HepG2 (cell line): Measurements from ENCODE around the gene GLOD4. TPM values are rescaled to one million over a fixed set of nuclear protein-coding genes. Genes with fewer than 3 reads are reported as not detected.

ENCODE experiments used
- ATAC-seq: fragments of 200-7000 bp; cut with Tn5 transposase; 3 replicates; pipeline ENCODE4 v1.9.1; 2020; ENCODE audit warnings: mild to moderate bottlenecking, moderate library complexity
- BruUV-seq: library from RNA; stranded (reverse); fragments of 400-500 nt; replicated peaks from 2 replicates; lab custom pipeline; 2021; lab: Mats Ljungman, UMichigan
- CTCF ChIA-PET: fragments of 300-600 bp; formaldehyde crosslinking; extraction: SDS; loops from one replicate; lab custom pipeline; 2021; ENCODE audit warnings: low total read pairs, inconsistent platforms, low intra/inter-chr PET ratio; lab: Yijun Ruan, JAX
- POLR2A ChIA-PET: fragments of 350-600 bp; sonication (Branson Sonifier 250); formaldehyde crosslinking; loops from one replicate; lab custom pipeline; 2020; ENCODE audit warnings: antibody characterized with exemption, inconsistent platforms; lab: Yijun Ruan, JAX
- DNase-seq: peaks from one replicate; pipeline ENCODE4 v3.0.0-alpha.2; 2015; ENCODE audit warnings: low spot score
- FAIRE-seq: peaks from 3 replicates; lab custom pipeline; 2011; peaks lifted over from hg19 to GRCh38; lab: Jason Lieb, UNC
- H2AFZ ChIP-seq: one replicate; pipeline ENCODE4 v1.6.1; 2011; ENCODE audit warnings: low read length, inconsistent platforms
- H3K27ac ChIP-seq: fragments of 300-600 bp; 3 replicates; pipeline ENCODE4 v1.8.0; 2011; ENCODE audit warnings: mixed run types, mild to moderate bottlenecking, mixed read lengths, low read length, inconsistent platforms; ENCODE audit not compliant: insufficient read depth; ENCODE audit errors: extremely low read length
- H3K27me3 ChIP-seq, 2 experiments: fragments of 200-600 bp in 1 of 2; 2 replicates in 1 of 2; 3 replicates in 1 of 2; pipeline versions ENCODE4 v1.6.0 to v1.8.0; 2011; ENCODE audit warnings: low read length in 2 of 2, mild to moderate bottlenecking in 2 of 2, moderate library complexity in 2 of 2, inconsistent platforms in 1 of 2; ENCODE audit not compliant: insufficient read depth in 2 of 2, control insufficient read depth in 1 of 2
- H3K36me3 ChIP-seq, 2 experiments: fragments of 200-600 bp in 1 of 2; replicated peaks in 1 of 2; 2 replicates in 1 of 2; 3 replicates in 1 of 2; pipeline versions ENCODE4 v1.5.1 to v1.8.0; 2011; ENCODE audit warnings: low read length in 2 of 2, inconsistent platforms in 1 of 2; ENCODE audit not compliant: insufficient read depth in 2 of 2, control insufficient read depth in 1 of 2
- H3K4me1 ChIP-seq: 2 replicates; pipeline ENCODE4 v1.5.1; 2012; ENCODE audit warnings: low read length, inconsistent platforms; ENCODE audit not compliant: insufficient read depth
- H3K4me2 ChIP-seq: 2 replicates; pipeline ENCODE4 v1.6.0; 2011; ENCODE audit warnings: low read depth, low read length, inconsistent platforms
- H3K4me3 ChIP-seq, 3 experiments: fragments of 200-600 bp in 1 of 3; sonication (generic), shearing (Covaris generic) in 1 of 3; replicated peaks in 1 of 3; 2 replicates each; pipeline ENCODE4 v1.5.1; 2011 to 2016; ENCODE audit warnings: low read length in 3 of 3, inconsistent platforms in 2 of 3, low read depth in 2 of 3, mild to moderate bottlenecking in 2 of 3, control low read depth in 1 of 3, mixed read lengths in 1 of 3; ENCODE audit not compliant: insufficient read depth in 1 of 3
- H3K79me2 ChIP-seq: one replicate; pipeline ENCODE4 v1.6.1; 2011; ENCODE audit warnings: low read length, inconsistent platforms; ENCODE audit not compliant: insufficient read depth
- H3K9ac ChIP-seq: 2 replicates; pipeline ENCODE4 v1.6.0; 2011; ENCODE audit warnings: mild to moderate bottlenecking, low read depth, low read length, inconsistent platforms; ENCODE audit not compliant: insufficient read depth
- H3K9me3 ChIP-seq: 2 replicates; pipeline ENCODE4 v1.5.1; 2012; ENCODE audit warnings: mild to moderate bottlenecking, low read length
- H4K20me1 ChIP-seq: 2 replicates; pipeline ENCODE4 v1.6.0; 2011; ENCODE audit warnings: inconsistent platforms, mild to moderate bottlenecking, low read length, moderate library complexity; ENCODE audit not compliant: insufficient read depth
- AGO2 ChIP-seq: fragments of 200-400 bp; formaldehyde crosslinking; optimal IDR thresholded peaks from 2 replicates; pipeline ENCODE3; 2017; ENCODE audit warnings: mild to moderate bottlenecking, low read depth, low read length, moderate library complexity
- CBFB ChIP-seq: sonication (generic); formaldehyde crosslinking; IDR thresholded peaks from 2 replicates; pipeline ENCODE4 v1.4.0; 2020; ENCODE audit warnings: missing genetic modification reagents
- ELF3 ChIP-seq: IDR thresholded peaks from 2 replicates; pipeline ENCODE4 v1.6.1; 2016; ENCODE audit warnings: missing genetic modification reagents, missing compliant biosample characterization
- FOXC1 ChIP-seq: sonication (generic); formaldehyde crosslinking; IDR thresholded peaks from 2 replicates; pipeline ENCODE4 v1.8.0; 2022; ENCODE audit warnings: mild to moderate bottlenecking, missing genetic modification reagents, borderline replicate concordance
- KDM5B ChIP-seq: sonication (generic); formaldehyde crosslinking; IDR thresholded peaks from 2 replicates; pipeline ENCODE4 v1.4.0; 2020; ENCODE audit warnings: missing genetic modification reagents, mild to moderate bottlenecking, borderline replicate concordance
- LCORL ChIP-seq, 2 experiments: fragments of 450-650 bp in 1 of 2; sonication (generic) in 1 of 2; formaldehyde crosslinking in 1 of 2; IDR thresholded peaks; 2 replicates each; pipeline versions ENCODE4 v1.5.0 to v1.6.1; 2017 to 2020; ENCODE audit warnings: antibody characterized with exemption in 1 of 2, missing genetic modification reagents in 1 of 2
- MLXIP ChIP-seq: sonication (generic); formaldehyde crosslinking; IDR thresholded peaks from 2 replicates; pipeline ENCODE4 v1.9.0; 2021; ENCODE audit warnings: missing genetic modification reagents, borderline replicate concordance
- POGZ ChIP-seq: sonication (generic); formaldehyde crosslinking; IDR thresholded peaks from 2 replicates; pipeline ENCODE4 v1.4.0; 2020; ENCODE audit warnings: mild to moderate bottlenecking, missing genetic modification reagents
- TRIM22 ChIP-seq: fragments of 450-650 bp; IDR thresholded peaks from 2 replicates; pipeline ENCODE4 v1.6.1; 2017
- ZFP41 ChIP-seq: sonication (generic); formaldehyde crosslinking; IDR thresholded peaks from 2 replicates; pipeline ENCODE4 v1.4.0; 2020; ENCODE audit warnings: mild to moderate bottlenecking, missing genetic modification reagents, borderline replicate concordance
- ZNF205 ChIP-seq: IDR thresholded peaks from 2 replicates; pipeline ENCODE4 v1.6.1; 2018; ENCODE audit warnings: missing biosample characterization, missing genetic modification reagents
- ZNF430 ChIP-seq: sonication (generic); formaldehyde crosslinking; IDR thresholded peaks from 2 replicates; pipeline ENCODE4 v1.9.0; 2021; ENCODE audit warnings: mild to moderate bottlenecking, missing genetic modification reagents
- ZNF557 ChIP-seq: sonication (generic); formaldehyde crosslinking; IDR thresholded peaks from 2 replicates; pipeline ENCODE4 v1.4.0; 2020; ENCODE audit warnings: missing genetic modification reagents
- ZNF746 ChIP-seq: sonication (generic); formaldehyde crosslinking; IDR thresholded peaks from 2 replicates; pipeline ENCODE4 v1.8.0; 2022; ENCODE audit warnings: mild to moderate bottlenecking, missing genetic modification reagents
- WGBS: methylation state at CpG from one replicate; pipeline ENCODE4 v1.1.6; 2017; ENCODE audit warnings: low lambda C conversion rate; 5-methylcytosine and 5-hydroxymethylcytosine counted together
- in situ Hi-C: cut with HindIII; loops from 2 replicates; pipeline ENCODE4 v1.10.0; 2017; ENCODE audit warnings: low pct_unique_long_range_greater_than_20kb; ENCODE audit not compliant: extremely low pct_ligation_motif_present
- intact Hi-C: fragments of 100-400 bp; cut with micrococcal nuclease; formaldehyde crosslinking; loops from one replicate; pipeline ENCODE4 v1.10.0; 2022; ENCODE audit not compliant: unreplicated experiment
- polyA plus RNA-seq, 8 experiments: library from polyadenylated mRNA; depleted of rRNA in 3 of 8; stranded (reverse) in 7 of 8; unstranded in 1 of 8; fragments of >200 nt; fragmentation: Illumina TruSeq in 4 of 8; extraction: Trizol in 4 of 8; gene quantifications; 2 replicates each; pipeline versions ENCODE4 v1.2.1 to v1.2.3, GENCODE V29; 2011 to 2016; ENCODE audit warnings: low read depth in 4 of 8, missing spikeins in 1 of 8, mixed read lengths in 1 of 8; ENCODE audit not compliant: insufficient read depth in 1 of 8
- total RNA-seq, 5 experiments: library from RNA; depleted of rRNA; stranded (reverse); fragments of >200 nt; fragmentation: Illumina TruSeq; extraction: Trizol; gene quantifications; 2 replicates each; pipeline ENCODE4 v1.2.3, GENCODE V29; 2016; ENCODE audit warnings: low read depth in 1 of 5
- TF ChIP-seq, protein P1 (sequence below): IDR thresholded peaks from 2 replicates; pipeline ENCODE4 v1.6.1; 2016; ENCODE audit warnings: mild to moderate bottlenecking, missing biosample characterization, missing genetic modification reagents
- TF ChIP-seq, protein P2 (sequence below): conservative IDR thresholded peaks from 2 replicates; pipeline ENCODE4 v1.6.1; 2018; ENCODE audit warnings: missing genetic modification reagents

The GLOD4 gene
- total and polyA plus RNA-seq, 2 of the 13 experiments (the other 11 are each of a cell fraction or from before 2014, with no cell fraction given) = 53.7 to 87.8 TPM

DNA sequence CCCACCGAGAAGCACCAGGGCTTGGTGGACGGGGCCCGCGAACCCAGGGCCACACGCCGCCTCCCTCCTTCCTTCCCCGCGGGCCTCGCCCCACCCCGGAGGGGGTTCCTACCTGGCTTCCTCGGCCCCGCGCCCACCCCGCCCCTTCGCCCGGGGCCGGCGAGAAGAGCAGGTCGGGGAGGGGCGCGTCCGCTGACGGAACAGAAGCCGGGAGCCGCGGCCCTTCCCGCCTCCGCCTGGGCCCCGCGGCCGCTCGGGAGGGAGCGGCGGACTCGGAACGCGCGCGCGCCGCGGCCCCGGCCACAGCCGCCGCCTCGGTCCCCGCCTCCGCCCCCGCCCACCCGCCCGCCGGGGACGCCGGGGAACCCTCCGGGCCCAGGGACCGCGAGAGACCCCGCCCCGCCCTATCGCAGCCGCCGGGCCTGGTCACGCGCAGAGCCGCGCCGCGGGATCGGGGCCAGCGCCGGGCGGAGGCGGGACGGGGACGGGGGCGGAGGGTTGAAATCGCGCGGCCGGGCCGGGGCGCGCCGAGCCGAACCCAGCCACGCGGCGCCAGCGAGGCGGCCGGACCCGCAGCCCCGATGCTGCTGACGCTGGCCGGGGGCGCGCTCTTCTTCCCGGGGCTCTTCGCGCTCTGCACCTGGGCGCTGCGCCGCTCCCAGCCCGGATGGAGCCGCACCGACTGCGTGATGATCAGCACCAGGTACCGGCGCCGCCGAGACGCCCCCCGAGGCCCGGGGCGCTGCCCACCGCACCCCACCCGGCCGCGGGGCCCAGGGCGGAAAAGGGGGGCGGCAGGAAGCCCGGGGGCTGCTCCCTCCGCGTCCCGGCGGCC, 49.8 kb downstream of the GLOD4 start, which contains the start of gene TLCD3A (continued):
- 0 out of 2 replicates have a peak, but pooled peaks have one; percentile 23 for TF ChIP-seq CBFB (CRISPR knock-in tag)
- TF ChIP-seq, all 625 proteins: peak for 60

DNA sequence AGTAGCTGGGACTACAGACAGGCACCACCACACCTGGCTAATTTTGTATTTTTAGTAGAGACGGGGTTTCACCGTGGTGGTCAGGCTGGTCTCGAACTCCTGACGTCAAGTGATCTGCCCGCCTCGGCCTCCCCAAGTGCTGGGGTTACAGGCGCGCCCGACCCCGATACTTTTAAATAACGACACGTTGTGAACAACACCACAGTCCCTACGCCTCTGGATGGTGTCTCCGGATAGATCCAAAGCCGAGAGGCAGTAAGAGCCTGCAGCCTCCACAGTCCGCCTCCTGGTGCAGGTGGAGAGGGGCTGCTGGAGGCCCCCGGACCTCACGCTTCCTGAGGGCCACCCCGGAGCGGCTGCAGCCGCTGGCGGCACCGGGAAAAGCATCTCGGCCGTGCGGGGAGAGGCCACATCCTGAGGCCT, 50.4 kb downstream of the GLOD4 start:
- intact Hi-C loops (no loop called here), in situ Hi-C loops (no loop called here)
- WGBS = 44% methylated on average over 16 of the region's 26 CpGs
- Histone ChIP-seq H3K4me3 (peak overlapping the region; percentile 81 to 86 (median 83)), H3K27me3 (no peaks in the 10 kb centered on the region), H3K4me2 (peak overlapping the region; percentile 70), H3K9ac (peak overlapping the region; percentile 88), H3K27ac (peak overlapping the region; percentile 72), H3K9me3 (no peaks in the 10 kb centered on the region), H3K79me2 (peaks cover 24% of the 10 kb centered on the region), H4K20me1 (no peaks in the 10 kb centered on the region), H3K4me1 (peaks cover 58% of the 10 kb centered on the region), H2AFZ (no peak overlapping the region), H3K36me3 (peaks cover 0 to 6% of the 10 kb centered on the region in 2 experiments; a peak in 2 of 5 replicates)
- BruUV-seq = no TSS peak
- DNase-seq (no peak), ATAC-seq (peak; percentile 50), FAIRE-seq (no peak)
- ChIA-PET CTCF (no interaction called here), POLR2A (no interaction called here)
- no peak for TF ChIP-seq ELF3
- TF ChIP-seq, protein P1, sequence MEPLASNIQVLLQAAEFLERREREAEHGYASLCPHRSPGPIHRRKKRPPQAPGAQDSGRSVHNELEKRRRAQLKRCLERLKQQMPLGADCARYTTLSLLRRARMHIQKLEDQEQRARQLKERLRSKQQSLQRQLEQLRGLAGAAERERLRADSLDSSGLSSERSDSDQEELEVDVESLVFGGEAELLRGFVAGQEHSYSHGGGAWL (CRISPR knock-in tag) = 0 out of 2 replicates have a peak, but pooled peaks have one; percentile 62
- peak; percentile 25; the same call in 1 of the 2 replicates for TF ChIP-seq MLXIP (CRISPR knock-in tag)
- TF ChIP-seq ZNF430 = peak; percentile 54; the same call in 1 of the 2 replicates
- TF ChIP-seq, protein P2, sequence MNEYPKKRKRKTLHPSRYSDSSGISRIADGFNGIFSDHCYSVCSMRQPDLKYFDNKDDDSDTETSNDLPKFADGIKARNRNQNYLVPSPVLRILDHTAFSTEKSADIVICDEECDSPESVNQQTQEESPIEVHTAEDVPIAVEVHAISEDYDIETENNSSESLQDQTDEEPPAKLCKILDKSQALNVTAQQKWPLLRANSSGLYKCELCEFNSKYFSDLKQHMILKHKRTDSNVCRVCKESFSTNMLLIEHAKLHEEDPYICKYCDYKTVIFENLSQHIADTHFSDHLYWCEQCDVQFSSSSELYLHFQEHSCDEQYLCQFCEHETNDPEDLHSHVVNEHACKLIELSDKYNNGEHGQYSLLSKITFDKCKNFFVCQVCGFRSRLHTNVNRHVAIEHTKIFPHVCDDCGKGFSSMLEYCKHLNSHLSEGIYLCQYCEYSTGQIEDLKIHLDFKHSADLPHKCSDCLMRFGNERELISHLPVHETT (CRISPR knock-in tag) = peak; percentile 18; the same call in 1 of the 2 replicates
- no peak for TF ChIP-seq ZNF557 (CRISPR knock-in tag)
- TF ChIP-seq TRIM22 = no peak
- TF ChIP-seq AGO2 = peak; percentile 6
- TF ChIP-seq ZNF205 (CRISPR knock-in tag) = no peak
- TF ChIP-seq FOXC1 (CRISPR knock-in tag) = 0 out of 2 replicates have a peak, but pooled peaks have one; percentile 27
- TF ChIP-seq LCORL (IDR thresholded peaks at IDR 0.05) = no peak
- peak; percentile 23; the same call in 1 of the 2 replicates for TF ChIP-seq LCORL (CRISPR knock-in tag; IDR thresholded peaks at IDR 0.05)
- TF ChIP-seq POGZ (CRISPR knock-in tag) = no peak
- TF ChIP-seq ZNF746 (CRISPR knock-in tag) = no peak
- 0 out of 2 replicates have a peak, but pooled peaks have one; percentile 9 for TF ChIP-seq KDM5B (CRISPR knock-in tag)
- no peak for TF ChIP-seq ZFP41
